DOHH2 (cell line): Measurements from ENCODE around the gene S100G.

ENCODE experiments used
- H3F3A ChIP-seq: fragments of 200-600 bp; sonication (generic), shearing (Covaris generic); 2 replicates; pipeline ENCODE4 v1.6.0; 2016; ENCODE audit warnings: antibody characterized with exemption, mild to moderate bottlenecking; ENCODE audit not compliant: control insufficient read depth, insufficient read depth
- H3K27ac ChIP-seq: fragments of 200-600 bp; sonication (generic); 2 replicates; pipeline ENCODE4 v1.5.1; 2014; ENCODE audit warnings: low read depth, mild to moderate bottlenecking, low read length, moderate library complexity
- H3K27me3 ChIP-seq: fragments of 200-600 bp; sonication (generic); 2 replicates; pipeline ENCODE4 v1.6.1; 2014; ENCODE audit warnings: mild to moderate bottlenecking, low read length, mixed read lengths; ENCODE audit not compliant: control insufficient read depth
- H3K36me3 ChIP-seq: fragments of 200-600 bp; sonication (generic); 2 replicates; pipeline ENCODE4 v1.6.1; 2014; ENCODE audit warnings: mild to moderate bottlenecking, low read length, moderate library complexity, mixed read lengths; ENCODE audit not compliant: control insufficient read depth
- H3K4me1 ChIP-seq: fragments of 200-600 bp; sonication (generic); 2 replicates; pipeline ENCODE4 v1.6.1; 2014; ENCODE audit warnings: mild to moderate bottlenecking, low read length, mixed read lengths; ENCODE audit not compliant: control insufficient read depth
- H3K4me2 ChIP-seq: fragments of 200-600 bp; sonication (generic); 2 replicates; pipeline ENCODE4 v1.6.0; 2014; ENCODE audit warnings: mild to moderate bottlenecking, low read length, moderate library complexity
- H3K4me3 ChIP-seq: fragments of 200-600 bp; sonication (generic); 2 replicates; pipeline ENCODE4 v1.5.1; 2014; ENCODE audit warnings: mild to moderate bottlenecking, low read length, mixed read lengths
- H3K79me2 ChIP-seq: fragments of 200-600 bp; sonication (generic); 2 replicates; pipeline ENCODE4 v1.6.1; 2014; ENCODE audit warnings: mild to moderate bottlenecking, low read length, mixed read lengths; ENCODE audit not compliant: control insufficient read depth
- H3K9me2 ChIP-seq: fragments of 200-600 bp; sonication (generic); replicated peaks from 2 replicates; pipeline ENCODE4 v1.6.1; 2014; ENCODE audit warnings: mild to moderate bottlenecking, low read length, mixed read lengths; ENCODE audit not compliant: control insufficient read depth
- H3K9me3 ChIP-seq: fragments of 200-600 bp; sonication (generic); 2 replicates; pipeline ENCODE4 v1.6.1; 2014; ENCODE audit warnings: antibody characterized with exemption, low read length, mixed read lengths; ENCODE audit not compliant: control insufficient read depth, insufficient read depth
- H4K20me1 ChIP-seq: fragments of 200-600 bp; sonication (generic); 2 replicates; pipeline ENCODE4 v1.6.0; 2014; ENCODE audit warnings: low read depth, mild to moderate bottlenecking, antibody characterized with exemption, low read length, moderate library complexity; ENCODE audit not compliant: control insufficient read depth, insufficient read depth
- EZH2phosphoT487 ChIP-seq: fragments of 200-600 bp; sonication (generic); IDR thresholded peaks from 2 replicates; pipeline ENCODE4 v1.6.1; 2017; ENCODE audit warnings: borderline replicate concordance, mild to moderate bottlenecking, antibody characterized with exemption, low read length, moderate library complexity, mixed read lengths
- TF ChIP-seq, protein P1 (sequence below): fragments of 200-600 bp; sonication (generic); IDR thresholded peaks from one replicate; pipeline ENCODE4 v1.5.1; 2014; ENCODE audit warnings: antibody characterized with exemption, mild to moderate bottlenecking, low read depth, low read length; ENCODE audit not compliant: poor library complexity, severe bottlenecking

The S100G gene

DNA sequence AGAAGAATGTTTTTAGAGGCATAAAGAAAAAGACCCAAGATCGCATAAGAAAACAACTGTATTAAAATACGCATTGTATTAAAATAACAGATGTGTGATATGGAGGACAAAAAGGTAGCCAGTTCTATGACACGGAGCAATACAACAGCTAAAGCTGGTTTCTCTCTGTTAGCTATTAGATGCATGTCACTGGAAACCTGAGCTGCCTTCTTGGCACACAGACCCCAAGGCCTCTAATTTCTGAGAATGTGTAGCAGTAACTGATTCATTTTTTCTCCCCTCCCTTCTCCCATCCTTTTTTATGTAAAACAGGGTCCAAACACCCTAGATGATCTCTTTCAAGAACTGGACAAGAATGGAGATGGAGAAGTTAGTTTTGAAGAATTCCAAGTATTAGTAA lies 4.1 kb downstream of the S100G start:
- TF ChIP-seq EZH2phosphoT487: no peak
- TF ChIP-seq, protein P1, sequence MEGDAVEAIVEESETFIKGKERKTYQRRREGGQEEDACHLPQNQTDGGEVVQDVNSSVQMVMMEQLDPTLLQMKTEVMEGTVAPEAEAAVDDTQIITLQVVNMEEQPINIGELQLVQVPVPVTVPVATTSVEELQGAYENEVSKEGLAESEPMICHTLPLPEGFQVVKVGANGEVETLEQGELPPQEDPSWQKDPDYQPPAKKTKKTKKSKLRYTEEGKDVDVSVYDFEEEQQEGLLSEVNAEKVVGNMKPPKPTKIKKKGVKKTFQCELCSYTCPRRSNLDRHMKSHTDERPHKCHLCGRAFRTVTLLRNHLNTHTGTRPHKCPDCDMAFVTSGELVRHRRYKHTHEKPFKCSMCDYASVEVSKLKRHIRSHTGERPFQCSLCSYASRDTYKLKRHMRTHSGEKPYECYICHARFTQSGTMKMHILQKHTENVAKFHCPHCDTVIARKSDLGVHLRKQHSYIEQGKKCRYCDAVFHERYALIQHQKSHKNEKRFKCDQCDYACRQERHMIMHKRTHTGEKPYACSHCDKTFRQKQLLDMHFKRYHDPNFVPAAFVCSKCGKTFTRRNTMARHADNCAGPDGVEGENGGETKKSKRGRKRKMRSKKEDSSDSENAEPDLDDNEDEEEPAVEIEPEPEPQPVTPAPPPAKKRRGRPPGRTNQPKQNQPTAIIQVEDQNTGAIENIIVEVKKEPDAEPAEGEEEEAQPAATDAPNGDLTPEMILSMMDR: no peak
- Histone ChIP-seq H3K9me2 (no peaks in the 10 kb centered on the region), H3K36me3 (peaks cover 2% of the 10 kb centered on the region; the same call in 1 of the 2 replicates), H3K4me2 (no peak overlapping the region), H3F3A (no peaks in the 10 kb centered on the region), H3K27ac (no peak overlapping the region), H3K79me2 (no peaks in the 10 kb centered on the region), H3K27me3 (no peaks in the 10 kb centered on the region), H3K4me1 (no peaks in the 10 kb centered on the region), H3K4me3 (no peak overlapping the region), H3K9me3 (no peaks in the 10 kb centered on the region), H4K20me1 (no peaks in the 10 kb centered on the region)

DNA sequence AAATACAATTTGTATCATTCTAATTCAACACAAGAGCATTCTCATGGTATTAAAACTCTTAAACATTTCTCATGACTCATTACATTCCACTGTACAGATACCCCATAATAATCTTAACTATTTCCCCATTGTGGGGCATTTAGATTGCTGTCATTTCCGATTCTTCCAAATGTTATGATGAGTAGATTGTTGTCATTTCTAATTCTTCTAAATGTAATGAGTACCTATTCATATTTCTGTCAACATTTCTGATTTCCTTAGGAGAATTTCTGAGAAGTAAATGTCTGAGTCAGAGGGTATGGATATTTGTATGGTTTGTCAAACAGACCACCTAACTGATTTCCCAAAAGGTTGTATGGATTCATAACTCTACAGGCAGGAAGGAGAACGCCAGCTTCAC lies 8.3 kb downstream of the S100G start:
- no peaks in the 10 kb centered on the region for H3K9me3 ChIP-seq
- H3K4me1 ChIP-seq: no peaks in the 10 kb centered on the region
- no peaks in the 10 kb centered on the region for H3F3A ChIP-seq
- TF ChIP-seq, protein P1: no peak
- TF ChIP-seq EZH2phosphoT487: no peak
- no peaks in the 10 kb centered on the region for H4K20me1 ChIP-seq
- H3K36me3 ChIP-seq: no peaks in the 10 kb centered on the region
- H3K4me3 ChIP-seq: no peak overlapping the region
- H3K79me2 ChIP-seq: no peaks in the 10 kb centered on the region
- no peaks in the 10 kb centered on the region for H3K27me3 ChIP-seq
- no peak overlapping the region for H3K27ac ChIP-seq
- H3K4me2 ChIP-seq: no peak overlapping the region
- H3K9me2 ChIP-seq: no peaks in the 10 kb centered on the region

DNA sequence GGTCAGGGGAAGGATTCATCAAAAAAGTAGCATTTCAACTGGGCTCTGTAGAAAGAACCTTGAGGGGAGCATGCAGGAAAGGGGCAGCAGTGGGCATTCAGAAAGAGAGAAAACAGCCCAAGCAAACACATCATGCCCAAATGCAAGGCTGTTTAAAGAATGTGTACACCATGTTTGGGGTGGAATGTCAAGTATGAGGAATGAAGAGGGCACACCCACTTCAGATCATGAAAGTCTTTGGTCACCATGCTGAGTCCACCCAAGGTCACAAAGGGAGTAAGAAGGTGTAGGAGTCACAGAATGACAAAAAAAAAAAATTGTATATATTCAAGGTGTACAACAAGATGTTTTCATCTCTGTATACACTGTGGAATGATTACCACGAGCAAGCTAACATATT lies 9.4 kb downstream of the S100G start:
- H3K4me1 ChIP-seq: no peaks in the 10 kb centered on the region
- no peaks in the 10 kb centered on the region for H3K27me3 ChIP-seq
- H3K79me2 ChIP-seq: no peaks in the 10 kb centered on the region
- H3K9me3 ChIP-seq: no peaks in the 10 kb centered on the region
- no peak overlapping the region for H3K4me3 ChIP-seq
- no peaks in the 10 kb centered on the region for H4K20me1 ChIP-seq
- no peak overlapping the region for H3K27ac ChIP-seq
- no peaks in the 10 kb centered on the region for H3K9me2 ChIP-seq
- 0 out of 2 replicates have a peak, but pooled peaks cover 3% of the 10 kb centered on the region for H3K36me3 ChIP-seq
- TF ChIP-seq, protein P1: no peak
- no peak for TF ChIP-seq EZH2phosphoT487
- no peaks in the 10 kb centered on the region for H3F3A ChIP-seq
- H3K4me2 ChIP-seq: no peak overlapping the region
